Neural cell (in vitro differentiated cells): ENCODE results near the gene MARVELD1. TPM values are rescaled to one million over a fixed set of nuclear protein-coding genes. Genes with fewer than 3 reads are reported as not detected.

Experiments used
- H2AFZ ChIP-seq: fragments of 200-600, 300-800 bp; sonication (generic), shearing (Covaris generic); 2 replicates; pipeline ENCODE4 v1.6.0; 2014; ENCODE audit warnings: low read depth, mild to moderate bottlenecking, antibody characterized with exemption, low read length, moderate library complexity
- H3F3A ChIP-seq: fragments of 200-600 bp; shearing (Covaris generic); 2 replicates; pipeline ENCODE4 v1.6.1; 2016; ENCODE audit warnings: mild to moderate bottlenecking, moderate library complexity, mixed read lengths, antibody characterized with exemption, low read length; ENCODE audit not compliant: insufficient read depth, poor library complexity, severe bottlenecking
- H3K27ac ChIP-seq: fragments of 200-600, 300-800 bp; sonication (generic), shearing (Covaris generic); 2 replicates; pipeline ENCODE4 v1.5.1; 2014; ENCODE audit warnings: mild to moderate bottlenecking, low read length, moderate library complexity
- H3K27me3 ChIP-seq: fragments of 300-800, 200-600 bp; sonication (generic), shearing (Covaris generic); 2 replicates; pipeline ENCODE4 v1.6.0; 2014; ENCODE audit warnings: mild to moderate bottlenecking, low read depth, low read length, moderate library complexity; ENCODE audit not compliant: insufficient read depth
- H3K36me3 ChIP-seq: fragments of 300-800, 200-600 bp; sonication (generic), shearing (Covaris generic); 2 replicates; pipeline ENCODE4 v1.5.1; 2014; ENCODE audit warnings: mild to moderate bottlenecking, antibody characterized with exemption, low read length, moderate library complexity; ENCODE audit not compliant: insufficient read depth
- H3K4me2 ChIP-seq: fragments of 300-800, 200-600 bp; sonication (generic), shearing (Covaris generic); 2 replicates; pipeline ENCODE4 v1.6.0; 2014; ENCODE audit warnings: mild to moderate bottlenecking, low read length
- H3K4me3 ChIP-seq: fragments of 300-800, 200-600 bp; sonication (generic), shearing (Covaris generic); 2 replicates; pipeline ENCODE4 v1.5.1; 2014; ENCODE audit warnings: mild to moderate bottlenecking, low read length, moderate library complexity
- H3K79me2 ChIP-seq: fragments of 200-600 bp; shearing (Covaris generic); replicated peaks from 2 replicates; pipeline ENCODE4 v1.6.0; 2014; ENCODE audit warnings: mild to moderate bottlenecking, low read length, moderate library complexity; ENCODE audit not compliant: insufficient read depth
- H3K9ac ChIP-seq: fragments of 300-800, 200-600 bp; sonication (generic), shearing (Covaris generic); 2 replicates; pipeline ENCODE4 v1.6.1; 2016; ENCODE audit warnings: mild to moderate bottlenecking, low read length, mixed read lengths
- H3K9me2 ChIP-seq: fragments of 200-600 bp; shearing (Covaris generic); 2 replicates; pipeline ENCODE4 v1.6.1; 2016; ENCODE audit warnings: mild to moderate bottlenecking, low read length, mixed read lengths; ENCODE audit not compliant: insufficient read depth
- H3K9me3 ChIP-seq: fragments of 200-600, 300-800 bp; sonication (generic), shearing (Covaris generic); 2 replicates; pipeline ENCODE4 v1.6.1; 2016; ENCODE audit warnings: mild to moderate bottlenecking, mixed run types, low read length, moderate library complexity, mixed read lengths
- H4K20me1 ChIP-seq: fragments of 200-600 bp; shearing (Covaris generic); 2 replicates; pipeline ENCODE4 v1.6.1; 2016; ENCODE audit warnings: mild to moderate bottlenecking, mixed run types; ENCODE audit not compliant: insufficient read depth
- EP300 ChIP-seq: fragments of 450-650 bp; conservative IDR thresholded peaks from 2 replicates; pipeline ENCODE4 v1.6.1; 2014; ENCODE audit warnings: antibody characterized with exemption, mild to moderate bottlenecking, moderate library complexity; ENCODE audit not compliant: poor library complexity, severe bottlenecking
- EZH2 ChIP-seq: fragments of 200-600, 300-800 bp; shearing (Covaris generic), sonication (generic); IDR thresholded peaks from 2 replicates; pipeline ENCODE4 v1.6.1; 2014; ENCODE audit warnings: antibody characterized with exemption, low read length, borderline replicate concordance, mild to moderate bottlenecking; ENCODE audit not compliant: insufficient read depth, poor library complexity, severe bottlenecking
- MXI1 ChIP-seq: fragments of 450-650 bp; conservative IDR thresholded peaks from 2 replicates; pipeline ENCODE4 v1.6.1; 2014; ENCODE audit warnings: antibody characterized with exemption, mild to moderate bottlenecking; ENCODE audit not compliant: poor library complexity, severe bottlenecking
- POLR2AphosphoS5 ChIP-seq: IDR thresholded peaks from 2 replicates; pipeline ENCODE4 v1.6.1; 2012
- RAD21 ChIP-seq: fragments of 450-650 bp; conservative IDR thresholded peaks from 2 replicates; pipeline ENCODE4 v1.6.1; 2014; ENCODE audit warnings: antibody characterized with exemption, mild to moderate bottlenecking, moderate library complexity
- SMC3 ChIP-seq: fragments of 450-650 bp; conservative IDR thresholded peaks from 2 replicates; pipeline ENCODE4 v1.6.1; 2014; ENCODE audit warnings: antibody characterized with exemption, mild to moderate bottlenecking, moderate library complexity; ENCODE audit not compliant: poor library complexity
- TAF1 ChIP-seq: IDR thresholded peaks from 2 replicates; pipeline ENCODE4 v1.6.1; 2012; ENCODE audit warnings: low read depth
- polyA plus RNA-seq: library from polyadenylated mRNA; depleted of rRNA; stranded (reverse); fragments of >200 nt; gene quantifications from 2 replicates; pipeline ENCODE4 v1.2.3, GENCODE V29; 2014
- TF ChIP-seq, protein P1 (sequence below): fragments of 450-650 bp; IDR thresholded peaks from 2 replicates; pipeline ENCODE4 v1.5.1; 2014; ENCODE audit warnings: antibody characterized with exemption, mild to moderate bottlenecking, moderate library complexity; ENCODE audit not compliant: poor library complexity, severe bottlenecking
- TF ChIP-seq, protein P2 (sequence below): IDR thresholded peaks from 2 replicates; pipeline ENCODE4 v1.6.1; 2012; ENCODE audit warnings: borderline replicate concordance

MARVELD1 gene
- polyA plus RNA-seq, 1 donor from 2014 or later, result 2.3 TPM

DNA sequence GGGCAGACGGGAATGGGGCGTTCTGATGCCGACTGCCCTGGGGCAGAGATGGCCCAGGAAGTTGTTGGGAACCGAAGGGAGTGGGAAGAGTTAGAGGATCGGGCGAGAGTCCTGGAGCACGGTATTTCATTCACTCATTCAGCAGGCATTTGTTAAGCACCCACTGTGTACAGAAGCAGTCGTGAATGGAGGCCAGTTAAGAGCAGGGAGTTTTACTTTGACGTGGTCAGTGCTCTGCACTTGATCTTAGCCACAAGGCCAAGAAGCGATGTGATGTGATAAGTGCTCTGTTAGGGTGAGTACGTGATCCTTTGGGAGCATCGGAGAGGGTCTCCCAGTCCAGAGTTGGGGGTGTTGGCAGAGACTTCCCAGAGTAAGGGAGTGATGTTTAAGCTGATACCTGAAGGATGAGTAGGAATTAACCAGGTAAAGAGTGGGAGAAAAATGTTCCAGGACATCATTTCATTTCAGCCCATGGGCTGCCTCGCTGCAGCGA is 24.3 kb downstream of the MARVELD1 start:
- Histone ChIP-seq H3K27me3 (no peaks in the 10 kb centered on the region), H3K9me2 (no peaks in the 10 kb centered on the region), H4K20me1 (no peaks in the 10 kb centered on the region), H3K4me2 (peak overlapping the region; percentile 95), H3K79me2 (peaks cover 29% of the 10 kb centered on the region), H2AFZ (peak overlapping the region; percentile 95), H3K4me3 (peak overlapping the region; percentile 97), H3K9me3 (no peaks in the 10 kb centered on the region), H3K36me3 (no peaks in the 10 kb centered on the region), H3K9ac (peak overlapping the region; percentile 92), H3K27ac (peak overlapping the region; percentile 75), H3F3A (no peaks in the 10 kb centered on the region)
- no peak for TF ChIP-seq POLR2AphosphoS5
- no peak for TF ChIP-seq SMC3
- TF ChIP-seq TAF1, result no peak
- no peak for TF ChIP-seq RAD21
- no peak for TF ChIP-seq EP300
- no peak for TF ChIP-seq MXI1
- TF ChIP-seq, protein P1, sequence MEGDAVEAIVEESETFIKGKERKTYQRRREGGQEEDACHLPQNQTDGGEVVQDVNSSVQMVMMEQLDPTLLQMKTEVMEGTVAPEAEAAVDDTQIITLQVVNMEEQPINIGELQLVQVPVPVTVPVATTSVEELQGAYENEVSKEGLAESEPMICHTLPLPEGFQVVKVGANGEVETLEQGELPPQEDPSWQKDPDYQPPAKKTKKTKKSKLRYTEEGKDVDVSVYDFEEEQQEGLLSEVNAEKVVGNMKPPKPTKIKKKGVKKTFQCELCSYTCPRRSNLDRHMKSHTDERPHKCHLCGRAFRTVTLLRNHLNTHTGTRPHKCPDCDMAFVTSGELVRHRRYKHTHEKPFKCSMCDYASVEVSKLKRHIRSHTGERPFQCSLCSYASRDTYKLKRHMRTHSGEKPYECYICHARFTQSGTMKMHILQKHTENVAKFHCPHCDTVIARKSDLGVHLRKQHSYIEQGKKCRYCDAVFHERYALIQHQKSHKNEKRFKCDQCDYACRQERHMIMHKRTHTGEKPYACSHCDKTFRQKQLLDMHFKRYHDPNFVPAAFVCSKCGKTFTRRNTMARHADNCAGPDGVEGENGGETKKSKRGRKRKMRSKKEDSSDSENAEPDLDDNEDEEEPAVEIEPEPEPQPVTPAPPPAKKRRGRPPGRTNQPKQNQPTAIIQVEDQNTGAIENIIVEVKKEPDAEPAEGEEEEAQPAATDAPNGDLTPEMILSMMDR, result no peak
- TF ChIP-seq, protein P2, sequence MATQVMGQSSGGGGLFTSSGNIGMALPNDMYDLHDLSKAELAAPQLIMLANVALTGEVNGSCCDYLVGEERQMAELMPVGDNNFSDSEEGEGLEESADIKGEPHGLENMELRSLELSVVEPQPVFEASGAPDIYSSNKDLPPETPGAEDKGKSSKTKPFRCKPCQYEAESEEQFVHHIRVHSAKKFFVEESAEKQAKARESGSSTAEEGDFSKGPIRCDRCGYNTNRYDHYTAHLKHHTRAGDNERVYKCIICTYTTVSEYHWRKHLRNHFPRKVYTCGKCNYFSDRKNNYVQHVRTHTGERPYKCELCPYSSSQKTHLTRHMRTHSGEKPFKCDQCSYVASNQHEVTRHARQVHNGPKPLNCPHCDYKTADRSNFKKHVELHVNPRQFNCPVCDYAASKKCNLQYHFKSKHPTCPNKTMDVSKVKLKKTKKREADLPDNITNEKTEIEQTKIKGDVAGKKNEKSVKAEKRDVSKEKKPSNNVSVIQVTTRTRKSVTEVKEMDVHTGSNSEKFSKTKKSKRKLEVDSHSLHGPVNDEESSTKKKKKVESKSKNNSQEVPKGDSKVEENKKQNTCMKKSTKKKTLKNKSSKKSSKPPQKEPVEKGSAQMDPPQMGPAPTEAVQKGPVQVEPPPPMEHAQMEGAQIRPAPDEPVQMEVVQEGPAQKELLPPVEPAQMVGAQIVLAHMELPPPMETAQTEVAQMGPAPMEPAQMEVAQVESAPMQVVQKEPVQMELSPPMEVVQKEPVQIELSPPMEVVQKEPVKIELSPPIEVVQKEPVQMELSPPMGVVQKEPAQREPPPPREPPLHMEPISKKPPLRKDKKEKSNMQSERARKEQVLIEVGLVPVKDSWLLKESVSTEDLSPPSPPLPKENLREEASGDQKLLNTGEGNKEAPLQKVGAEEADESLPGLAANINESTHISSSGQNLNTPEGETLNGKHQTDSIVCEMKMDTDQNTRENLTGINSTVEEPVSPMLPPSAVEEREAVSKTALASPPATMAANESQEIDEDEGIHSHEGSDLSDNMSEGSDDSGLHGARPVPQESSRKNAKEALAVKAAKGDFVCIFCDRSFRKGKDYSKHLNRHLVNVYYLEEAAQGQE, result no peak
- TF ChIP-seq EZH2, result no peak

DNA sequence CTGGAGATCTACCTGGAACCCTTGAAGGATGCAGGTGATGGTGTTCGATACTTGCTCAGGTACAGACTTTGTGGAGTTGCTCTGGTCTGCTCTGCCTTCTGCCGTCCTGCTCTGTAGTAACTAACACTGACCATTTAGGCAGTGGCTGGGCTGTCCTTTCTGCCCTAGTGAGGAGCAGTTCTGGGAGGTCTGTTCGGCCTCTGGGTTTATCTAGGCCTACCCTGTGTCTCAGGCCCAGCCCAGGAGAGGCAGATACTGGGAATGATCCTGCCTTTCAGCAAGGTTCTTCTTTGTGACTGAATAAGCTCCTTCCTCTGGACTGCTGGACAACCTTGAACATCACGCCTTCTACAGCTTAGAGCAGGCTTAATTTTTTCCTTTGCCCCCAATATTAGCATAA is 25.1 kb downstream of the MARVELD1 start:
- Histone ChIP-seq H3K9me3 (no peaks in the 10 kb centered on the region), H3K9me2 (no peaks in the 10 kb centered on the region), H3K79me2 (peaks cover 29% of the 10 kb centered on the region), H3F3A (no peaks in the 10 kb centered on the region), H3K36me3 (no peaks in the 10 kb centered on the region), H2AFZ (no peak overlapping the region), H3K4me2 (peak overlapping the region; percentile 95), H3K27ac (no peak overlapping the region), H3K27me3 (no peaks in the 10 kb centered on the region), H4K20me1 (no peaks in the 10 kb centered on the region), H3K4me3 (peak overlapping the region; percentile 97), H3K9ac (no peak overlapping the region)
- no peak for TF ChIP-seq TAF1
- TF ChIP-seq MXI1, result no peak
- TF ChIP-seq, protein P2, result no peak
- TF ChIP-seq RAD21, result no peak
- TF ChIP-seq SMC3, result no peak
- TF ChIP-seq, protein P1, result no peak
- no peak for TF ChIP-seq EZH2
- no peak for TF ChIP-seq EP300
- TF ChIP-seq POLR2AphosphoS5, result no peak
